HCT116 (cell line): Measurements from ENCODE around the gene AK2. TPM values are rescaled to one million over a fixed set of nuclear protein-coding genes. Genes with fewer than 3 reads are reported as not detected.

Source experiments
- ATAC-seq: fragments of 200-7000 bp; cut with Tn5 transposase; 2 replicates; pipeline ENCODE4 v1.9.1; 2020; ENCODE audit warnings: mild to moderate bottlenecking, moderate library complexity
- BruUV-seq: library from RNA; stranded (reverse); fragments of 400-500 nt; replicated peaks from 2 replicates; lab custom pipeline; 2021; lab: Mats Ljungman, UMichigan
- CTCF ChIA-PET: fragments of 300-600 bp; sonication (Branson Sonifier 250); formaldehyde crosslinking; loops from one replicate; lab custom pipeline; 2021; ENCODE audit warnings: antibody characterized with exemption; lab: Charles Lee
- POLR2A ChIA-PET: fragments of 300-600, 350-600 bp; sonication (Branson Sonifier 250); formaldehyde crosslinking; loops from one replicate; lab custom pipeline; 2021; ENCODE audit warnings: antibody characterized with exemption; lab: Charles Lee
- RAD21 ChIA-PET, 2 experiments: fragments of 300-600 bp; sonication (Branson Sonifier 250); formaldehyde crosslinking; loops; one replicate each; lab custom pipeline; 2023; ENCODE audit warnings: low total read pairs in 2 of 2; ENCODE audit not compliant: uncharacterized antibody in 2 of 2, unreplicated experiment in 2 of 2, low non-redundant PET in 1 of 2; lab: Charles Lee
- DNase-seq: peaks from one replicate; pipeline ENCODE4 v3.0.0-alpha.2; 2010; ENCODE audit warnings: low read depth, low spot score
- H2AFZ ChIP-seq: fragments of 200-600 bp; shearing (Covaris generic), sonication (generic); 2 replicates; pipeline ENCODE4 v1.6.1; 2017; ENCODE audit warnings: low read depth, mixed run types, mixed read lengths, antibody characterized with exemption, low read length; ENCODE audit not compliant: poor library complexity, severe bottlenecking
- H3K27ac ChIP-seq: 2 replicates; pipeline ENCODE4 v1.5.1; 2012; ENCODE audit warnings: low read depth, low read length
- H3K27me3 ChIP-seq: fragments of 200-600 bp; sonication (generic); 2 replicates; pipeline ENCODE4 v1.6.1; 2016; ENCODE audit warnings: mixed run types, low read length, mixed read lengths; ENCODE audit not compliant: insufficient read depth
- H3K36me3 ChIP-seq, 2 experiments: fragments of 200-500 bp in 1 of 2; fragments of 200-600 bp in 1 of 2; sonication (Bioruptor generic) in 1 of 2; sonication (generic) in 1 of 2; 2 replicates each; pipeline versions ENCODE4 v1.5.1 to v1.6.1; 2014 to 2016; ENCODE audit warnings: low read length in 2 of 2, inconsistent platforms in 1 of 2, mixed read lengths in 1 of 2, mixed run types in 1 of 2; ENCODE audit not compliant: insufficient read depth in 2 of 2, control insufficient read depth in 1 of 2
- H3K4me1 ChIP-seq, 2 experiments: fragments of 200-600 bp in 1 of 2; sonication (generic) in 1 of 2; 2 replicates each; pipeline versions ENCODE4 v1.5.1 to v1.6.1; 2012 to 2017; ENCODE audit warnings: low read length in 2 of 2, inconsistent platforms in 1 of 2, mild to moderate bottlenecking in 1 of 2, mixed read lengths in 1 of 2, mixed run types in 1 of 2, moderate library complexity in 1 of 2; ENCODE audit not compliant: insufficient read depth in 2 of 2, control insufficient read depth in 1 of 2
- H3K4me2 ChIP-seq: fragments of 200-600 bp; sonication (generic); 2 replicates; pipeline ENCODE4 v1.6.1; 2017; ENCODE audit warnings: mixed run types, low read length, mixed read lengths
- H3K4me3 ChIP-seq, 2 experiments: fragments of 200-600 bp in 1 of 2; sonication (generic) in 1 of 2; replicated peaks in 1 of 2; 2 replicates each; pipeline ENCODE4 v1.5.1; 2011 to 2016; ENCODE audit warnings: low read length in 2 of 2, control low read depth in 1 of 2, low read depth in 1 of 2, mild to moderate bottlenecking in 1 of 2, mixed read lengths in 1 of 2, mixed run types in 1 of 2
- H3K79me2 ChIP-seq: fragments of 200-600 bp; sonication (generic); 2 replicates; pipeline ENCODE4 v1.6.1; 2017; ENCODE audit warnings: mild to moderate bottlenecking, mixed run types, low read length, moderate library complexity, mixed read lengths; ENCODE audit not compliant: insufficient read depth
- H3K9ac ChIP-seq: fragments of 200-600 bp; sonication (generic); 2 replicates; pipeline ENCODE4 v1.6.1; 2016; ENCODE audit warnings: low read length, mixed read lengths
- H3K9me2 ChIP-seq: fragments of 200-600 bp; sonication (generic), shearing (Covaris generic); 2 replicates; pipeline ENCODE4 v1.6.1; 2017; ENCODE audit warnings: mixed run types, mild to moderate bottlenecking, moderate library complexity; ENCODE audit not compliant: insufficient read depth
- H3K9me3 ChIP-seq, 2 experiments: fragments of 200-500 bp in 1 of 2; fragments of 200-600 bp in 1 of 2; sonication (Bioruptor generic) in 1 of 2; sonication (generic) in 1 of 2; 2 replicates each; pipeline ENCODE4 v1.6.1; 2014 to 2017; ENCODE audit warnings: low read length in 2 of 2, mixed read lengths in 2 of 2, inconsistent platforms in 1 of 2, low read depth in 1 of 2, mild to moderate bottlenecking in 1 of 2, mixed run types in 1 of 2, moderate library complexity in 1 of 2; ENCODE audit not compliant: control insufficient read depth in 1 of 2, insufficient read depth in 1 of 2
- H4K20me1 ChIP-seq: fragments of 200-600 bp; sonication (generic), shearing (Covaris generic); 2 replicates; pipeline ENCODE4 v1.6.1; 2017; ENCODE audit warnings: mixed run types, mild to moderate bottlenecking, moderate library complexity; ENCODE audit not compliant: insufficient read depth
- CTCF ChIP-seq, 3 experiments: fragments of 200-600 bp in 1 of 3; sonication (generic) in 1 of 3; IDR thresholded peaks in 2 of 3; conservative IDR thresholded peaks in 1 of 3; 2 replicates each; pipeline ENCODE4 v1.5.1; 2012 to 2017; ENCODE audit warnings: low read depth in 2 of 3, low read length in 2 of 3, antibody characterized with exemption in 1 of 3, borderline replicate concordance in 1 of 3, control low read depth in 1 of 3, mild to moderate bottlenecking in 1 of 3, mixed read lengths in 1 of 3, mixed run types in 1 of 3, moderate library complexity in 1 of 3; ENCODE audit not compliant: insufficient read depth in 1 of 3
- EZH2phosphoT487 ChIP-seq: fragments of 200-600 bp; IDR thresholded peaks from 2 replicates; pipeline ENCODE4 v1.6.1; 2018; ENCODE audit warnings: antibody characterized with exemption, borderline replicate concordance
- FOSL1 ChIP-seq: IDR thresholded peaks from 2 replicates; pipeline ENCODE4 v1.6.1; 2012; ENCODE audit warnings: low read depth
- JUND ChIP-seq: IDR thresholded peaks from 2 replicates; pipeline ENCODE4 v1.6.1; 2012
- POLR2A ChIP-seq: IDR thresholded peaks from 2 replicates; pipeline ENCODE4 v1.7.0; 2011; ENCODE audit warnings: borderline replicate concordance; ENCODE audit not compliant: insufficient read depth, insufficient read length; ENCODE audit errors: extremely low read depth
- POLR2AphosphoS5 ChIP-seq: IDR thresholded peaks from 2 replicates; pipeline ENCODE4 v1.6.1; 2011; ENCODE audit warnings: mild to moderate bottlenecking, low read depth, low read length, moderate library complexity
- SIN3A ChIP-seq: IDR thresholded peaks from 2 replicates; pipeline ENCODE4 v1.6.1; 2012; ENCODE audit warnings: low read depth
- SP1 ChIP-seq: IDR thresholded peaks from 2 replicates; pipeline ENCODE4 v1.6.1; 2012; ENCODE audit warnings: low read depth
- YY1 ChIP-seq: IDR thresholded peaks from 2 replicates; pipeline ENCODE4 v1.6.1; 2011; ENCODE audit warnings: low read length, low read depth, moderate library complexity, mild to moderate bottlenecking; ENCODE audit not compliant: insufficient replicate concordance; ENCODE audit errors: extremely low read depth
- ZFX ChIP-seq: fragments of 450-650 bp; IDR thresholded peaks from 2 replicates; pipeline ENCODE4 v1.6.1; 2017
- ZNF274 ChIP-seq: fragments of 200-500 bp; sonication (Bioruptor generic); IDR thresholded peaks from 2 replicates; pipeline ENCODE4 v1.6.1; 2014; ENCODE audit warnings: mild to moderate bottlenecking, low read depth, low read length, inconsistent platforms
- intact Hi-C: fragments of 100-400 bp; cut with micrococcal nuclease; formaldehyde crosslinking; loops from 2 replicates; pipeline ENCODE4 v1.10.0; 2022
- total RNA-seq: library from RNA; stranded (reverse); gene quantifications from one replicate; pipeline ENCODE4 v1.2.1, GENCODE V29; 2021; ENCODE audit not compliant: unreplicated experiment
- TF ChIP-seq, protein P1 (sequence below): IDR thresholded peaks from 2 replicates; pipeline ENCODE4 v1.6.1; 2011; ENCODE audit warnings: mild to moderate bottlenecking, low read length, moderate library complexity; ENCODE audit not compliant: insufficient replicate concordance; ENCODE audit errors: extremely low read depth

AK2 gene
- total RNA-seq, 1 experiment from 2014 or later, result 233 TPM

- TF ChIP-seq SP1 (no peak), EZH2phosphoT487 (no peak), ZFX (no peak), POLR2A (no peak), CTCF (IDR thresholded peaks at IDR 0.05 in 2 of 3, conservative IDR thresholded peaks at IDR 0.05 in 1 of 3; ENCODE audit: borderline replicate concordance in 1 of 3, insufficient read depth in 1 of 3, low read depth in 2 of 3, low read length in 2 of 3) (no peak)
Observed at GRCh38 chr1:33018112-33018511, 18.6 kb downstream of the AK2 start (continued).

DNA sequence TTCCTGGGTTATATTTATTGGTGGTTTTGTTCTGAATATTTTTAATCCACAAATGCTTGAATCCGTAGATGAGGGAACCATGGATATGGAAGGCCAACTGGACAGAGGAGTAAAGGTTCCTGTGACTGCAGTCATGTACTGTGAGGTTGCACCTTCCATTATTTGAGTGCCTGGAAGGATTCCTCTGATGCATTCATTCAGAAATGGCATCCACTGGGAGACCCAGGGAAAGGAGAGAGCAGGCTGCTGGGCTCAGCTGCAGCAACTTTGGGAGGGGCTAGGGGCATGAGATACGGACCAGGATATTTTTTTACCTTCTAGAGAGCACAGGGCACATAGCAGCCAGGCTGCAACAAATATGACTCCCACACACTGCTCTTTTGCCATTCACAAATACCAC is 19.5 kb downstream of the AK2 start:
- no peaks in the 10 kb centered on the region for H3K27me3 ChIP-seq
- ChIA-PET CTCF (no interaction called here), RAD21 (no interaction called here), POLR2A (no interaction called here)
- TF ChIP-seq JUND (no peak), FOSL1 (no peak), CTCF (IDR thresholded peaks at IDR 0.05 in 2 of 3, conservative IDR thresholded peaks at IDR 0.05 in 1 of 3; ENCODE audit: borderline replicate concordance in 1 of 3, insufficient read depth in 1 of 3, low read depth in 2 of 3, low read length in 2 of 3) (no peak), EZH2phosphoT487 (no peak), ZNF274 (no peak), POLR2AphosphoS5 (no peak), YY1 (no peak), SIN3A (no peak)
- TF ChIP-seq, protein P1, sequence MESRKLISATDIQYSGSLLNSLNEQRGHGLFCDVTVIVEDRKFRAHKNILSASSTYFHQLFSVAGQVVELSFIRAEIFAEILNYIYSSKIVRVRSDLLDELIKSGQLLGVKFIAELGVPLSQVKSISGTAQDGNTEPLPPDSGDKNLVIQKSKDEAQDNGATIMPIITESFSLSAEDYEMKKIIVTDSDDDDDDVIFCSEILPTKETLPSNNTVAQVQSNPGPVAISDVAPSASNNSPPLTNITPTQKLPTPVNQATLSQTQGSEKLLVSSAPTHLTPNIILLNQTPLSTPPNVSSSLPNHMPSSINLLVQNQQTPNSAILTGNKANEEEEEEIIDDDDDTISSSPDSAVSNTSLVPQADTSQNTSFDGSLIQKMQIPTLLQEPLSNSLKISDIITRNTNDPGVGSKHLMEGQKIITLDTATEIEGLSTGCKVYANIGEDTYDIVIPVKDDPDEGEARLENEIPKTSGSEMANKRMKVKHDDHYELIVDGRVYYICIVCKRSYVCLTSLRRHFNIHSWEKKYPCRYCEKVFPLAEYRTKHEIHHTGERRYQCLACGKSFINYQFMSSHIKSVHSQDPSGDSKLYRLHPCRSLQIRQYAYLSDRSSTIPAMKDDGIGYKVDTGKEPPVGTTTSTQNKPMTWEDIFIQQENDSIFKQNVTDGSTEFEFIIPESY, result no peak
- no peak overlapping the region for H2AFZ ChIP-seq
- peaks cover 42% of the 10 kb centered on the region for H3K79me2 ChIP-seq
- H3K36me3 ChIP-seq, result peaks cover 65 to 74% of the 10 kb centered on the region in 2 experiments
- no TSS peak for BruUV-seq
- H3K4me1 ChIP-seq, result no peaks in the 10 kb centered on the region
- no peaks in the 10 kb centered on the region for H3K9me2 ChIP-seq
- no peak overlapping the region for H3K4me3 ChIP-seq
- H3K27ac ChIP-seq, result no peak overlapping the region
- no peaks in the 10 kb centered on the region for H3K9me3 ChIP-seq
- intact Hi-C loops, result no loop called here
- no peaks in the 10 kb centered on the region for H4K20me1 ChIP-seq
- H3K9ac ChIP-seq, result no peak overlapping the region
- DNase-seq, result no peak
- no peak for ATAC-seq
- no peak overlapping the region for H3K4me2 ChIP-seq
